K562 (cell line): ENCODE data around the gene GABBR1. TPM values are rescaled to one million over a fixed set of nuclear protein-coding genes. Genes with fewer than 3 reads are reported as not detected.
A peak's percentile ranks its signal among the peaks of the same experiment; 100 is the strongest.

Experiments
- ATF1 ChIP-seq, 2 experiments: fragments of 450-650 bp in 1 of 2; IDR thresholded peaks; 2 replicates each; pipeline ENCODE4 v1.6.1; 2016; ENCODE audit warnings: missing compliant biosample characterization in 1 of 2, missing genetic modification characterization in 1 of 2
- CBFA2T2 ChIP-seq: fragments of 450-650 bp; conservative IDR thresholded peaks from 2 replicates; pipeline ENCODE4 v1.6.1; 2017; ENCODE audit warnings: mild to moderate bottlenecking
- CBX2 ChIP-seq: fragments of 200-600 bp; sonication (generic); IDR thresholded peaks from one replicate; pipeline ENCODE4 v1.6.1; 2012; ENCODE audit warnings: mild to moderate bottlenecking, low read length, inconsistent platforms; ENCODE audit not compliant: insufficient read depth, poor library complexity, severe bottlenecking
- MAFG ChIP-seq: fragments of 450-650 bp; conservative IDR thresholded peaks from 2 replicates; pipeline ENCODE4 v1.6.1; 2016; ENCODE audit warnings: missing genetic modification characterization, missing compliant biosample characterization
- MTA3 ChIP-seq: fragments of 450-650 bp; formaldehyde crosslinking; IDR thresholded peaks from 2 replicates; pipeline ENCODE4 v1.6.1; 2017; ENCODE audit warnings: mild to moderate bottlenecking, borderline replicate concordance
- PRDM10 ChIP-seq: fragments of 450-650 bp; IDR thresholded peaks from 2 replicates; pipeline ENCODE4 v1.6.1; 2018; ENCODE audit not compliant: partially characterized antibody
- RCOR1 ChIP-seq, 2 experiments: IDR thresholded peaks; 2 replicates each; pipeline ENCODE4 v1.6.1; 2012; ENCODE audit warnings: low read depth in 2 of 2, low read length in 2 of 2, borderline replicate concordance in 1 of 2, improper control_type of control experiment in 1 of 2
- THAP12 ChIP-seq: fragments of 250-450 bp; sonication (Bioruptor Pico); IDR thresholded peaks from 2 replicates; pipeline ENCODE4 v1.9.0; 2021; ENCODE audit warnings: mild to moderate bottlenecking, inconsistent platforms
- TSC22D4 ChIP-seq: fragments of 450-650 bp; IDR thresholded peaks from 2 replicates; pipeline ENCODE4 v1.6.1; 2016; ENCODE audit warnings: missing genetic modification characterization, missing biosample characterization, control low read depth
- ZNF3 ChIP-seq: fragments of 250-450 bp; sonication (Bioruptor Pico); IDR thresholded peaks from 2 replicates; pipeline ENCODE4 v1.5.0; 2021; ENCODE audit warnings: mild to moderate bottlenecking, moderate library complexity
- ZNF318 ChIP-seq, 2 experiments: fragments of 450-650 bp; IDR thresholded peaks; 2 replicates each; pipeline ENCODE4 v1.6.1; 2016; ENCODE audit warnings: mild to moderate bottlenecking in 2 of 2, borderline replicate concordance in 1 of 2, low read depth in 1 of 2, moderate library complexity in 1 of 2
- ZNF354B ChIP-seq: fragments of 250-450 bp; sonication (Bioruptor Pico); IDR thresholded peaks from 2 replicates; pipeline ENCODE4 v1.4.0; 2020
- ZNF431 ChIP-seq: sonication (generic); formaldehyde crosslinking; IDR thresholded peaks from 2 replicates; pipeline ENCODE4 v1.8.0; 2022; ENCODE audit warnings: mild to moderate bottlenecking, missing genetic modification reagents
- ZNF75A ChIP-seq: fragments of 450-650 bp; formaldehyde crosslinking; IDR thresholded peaks from 2 replicates; pipeline ENCODE4 v1.4.0; 2020; ENCODE audit warnings: mild to moderate bottlenecking
- polyA plus RNA-seq, 8 experiments: library from polyadenylated mRNA; depleted of rRNA in 4 of 8; stranded (reverse) in 5 of 8; unstranded in 3 of 8; fragments of >200 nt; fragmentation: Nextera tagmentation in 2 of 8; fragmentation: Illumina TruSeq in 1 of 8; extraction: Ambion mirVana in 2 of 8; extraction: Trizol in 1 of 8; gene quantifications; 2 replicates each; pipeline versions ENCODE4 v1.2.1 to v1.2.3, GENCODE V29; 2011 to 2014; ENCODE audit warnings: inconsistent platforms in 1 of 8, missing spikeins in 1 of 8
- total RNA-seq, 7 experiments: library from RNA; depleted of rRNA in 6 of 7; stranded (reverse); fragments of >200 nt in 6 of 7; fragmentation: Illumina TruSeq in 2 of 7; extraction: Trizol in 2 of 7; gene quantifications; 2 replicates each; pipeline versions ENCODE4 v1.2.1 to v1.2.3, GENCODE V29; 2011 to 2021; ENCODE audit warnings: low replicate concordance in 1 of 7

Gene GABBR1
- total and polyA plus RNA-seq, 9 of the 15 experiments (the other 6 are each of a cell fraction or from before 2014, with no cell fraction given) = 2.2 to 48.3 (median 20.8) TPM

- TF ChIP-seq THAP12 (CRISPR knock-in tag) (no peak), TSC22D4 (no peak), RCOR1 (IDR thresholded peaks at IDR 0.05; ENCODE audit: borderline replicate concordance in 1 of 2, low read depth in 2 of 2, low read length in 2 of 2) (no peak), ATF1 (CRISPR knock-in tag; IDR thresholded peaks at IDR 0.05) (no peak), ATF1 (tag; IDR thresholded peaks at IDR 0.05) (0 out of 2 replicates have a peak, but pooled peaks have one; percentile 6), PRDM10 (no peak), ZNF318 (IDR thresholded peaks at IDR 0.05; ENCODE audit: borderline replicate concordance in 1 of 2, low read depth in 1 of 2) (no peak), MAFG (tag) (no peak), ZNF75A (CRISPR knock-in tag) (no peak), CBFA2T2 (no peak), MTA3 (no peak), ZNF431 (CRISPR knock-in tag) (no peak), CBX2 (no peak), ZNF354B (CRISPR knock-in tag) (no peak), ZNF3 (CRISPR knock-in tag) (no peak)
Observed at GRCh38 chr6:29633534-29633905, 537 bp upstream of the GABBR1 start (continued).
